Measurements from ENCODE around the gene RFX7.
A peak's percentile ranks its signal among the peaks of the same experiment; 100 is the strongest.

Gene RFX7

GRCh38 chr15:56244811-56245576, 1.3 kb upstream of the RFX7 start:
- peaks cover 33% of the 10 kb centered on the region for H3K4me1 ChIP-seq (ENCODE audit: insufficient read depth, low read length, poor library complexity, severe bottlenecking)
- H3F3A ChIP-seq (ENCODE audit: low read depth): 0 out of 2 replicates have a peak, but pooled peaks cover 4% of the 10 kb centered on the region
- H3K4me2 ChIP-seq (ENCODE audit: low read depth, low read length, poor library complexity, severe bottlenecking): peak overlapping the region; percentile 87
- H2AFZ ChIP-seq (ENCODE audit: low read length): peak overlapping the region; percentile 84; the same call in 1 of the 2 replicates
- peak overlapping the region; percentile 96 for H3K9ac ChIP-seq (ENCODE audit: low read depth, low read length, poor library complexity, severe bottlenecking)
- H3K27me3 ChIP-seq (ENCODE audit: insufficient read depth, low read length, poor library complexity, severe bottlenecking): no peaks in the 10 kb centered on the region
- peaks cover 24% of the 10 kb centered on the region for H4K20me1 ChIP-seq (ENCODE audit: insufficient read depth, low read length, poor library complexity, severe bottlenecking)
- H3K9me3 ChIP-seq (ENCODE audit: insufficient read depth, low read depth, low read length): no peaks in the 10 kb centered on the region
- H3K9me2 ChIP-seq (replicated peaks; ENCODE audit: low read depth, low read length): no peaks in the 10 kb centered on the region
- H3K4me3 ChIP-seq (ENCODE audit: low read length, poor library complexity, severe bottlenecking): peak overlapping the region; percentile 99
- peaks cover 40% of the 10 kb centered on the region for H3K79me2 ChIP-seq (ENCODE audit: insufficient read depth, low read length)
- no peak for TF ChIP-seq CTCF (conservative IDR thresholded peaks at IDR 0.05; ENCODE audit: low read length)
- no peak for TF ChIP-seq EZH2phosphoT487 (IDR thresholded peaks at IDR 0.05; ENCODE audit: borderline replicate concordance)
- no peaks in the 10 kb centered on the region for H3K36me3 ChIP-seq (ENCODE audit: insufficient read depth, low read length)

GRCh38 chr15:56244038-56244810, 545 bp upstream of the RFX7 start:
- H4K20me1 ChIP-seq (ENCODE audit: insufficient read depth, low read length, poor library complexity, severe bottlenecking): peaks cover 32% of the 10 kb centered on the region
- H3K9me2 ChIP-seq (replicated peaks; ENCODE audit: low read depth, low read length): no peaks in the 10 kb centered on the region
- no peaks in the 10 kb centered on the region for H3K27me3 ChIP-seq (ENCODE audit: insufficient read depth, low read length, poor library complexity, severe bottlenecking)
- no peaks in the 10 kb centered on the region for H3K36me3 ChIP-seq (ENCODE audit: insufficient read depth, low read length)
- H3K79me2 ChIP-seq (ENCODE audit: insufficient read depth, low read length): peaks cover 48% of the 10 kb centered on the region
- H3K4me3 ChIP-seq (ENCODE audit: low read length, poor library complexity, severe bottlenecking): peak overlapping the region; percentile 99
- H3K4me2 ChIP-seq (ENCODE audit: low read depth, low read length, poor library complexity, severe bottlenecking): peak overlapping the region; percentile 87
- H3K9ac ChIP-seq (ENCODE audit: low read depth, low read length, poor library complexity, severe bottlenecking): peak overlapping the region; percentile 96
- no peak for TF ChIP-seq CTCF (conservative IDR thresholded peaks at IDR 0.05; ENCODE audit: low read length)
- TF ChIP-seq EZH2phosphoT487 (IDR thresholded peaks at IDR 0.05; ENCODE audit: borderline replicate concordance): no peak
- H3K4me1 ChIP-seq (ENCODE audit: insufficient read depth, low read length, poor library complexity, severe bottlenecking): peaks cover 40% of the 10 kb centered on the region
- peak overlapping the region; percentile 84; the same call in 1 of the 2 replicates for H2AFZ ChIP-seq (ENCODE audit: low read length)
- no peaks in the 10 kb centered on the region for H3K9me3 ChIP-seq (ENCODE audit: insufficient read depth, low read depth, low read length)
- H3F3A ChIP-seq (ENCODE audit: low read depth): 0 out of 2 replicates have a peak, but pooled peaks cover 4% of the 10 kb centered on the region

GRCh38 chr15:56242576-56243162, 1.0 kb downstream of the RFX7 start:
- H3K79me2 ChIP-seq (ENCODE audit: insufficient read depth, low read length): peaks cover 63% of the 10 kb centered on the region
- no peaks in the 10 kb centered on the region for H3K36me3 ChIP-seq (ENCODE audit: insufficient read depth, low read length)
- H2AFZ ChIP-seq (ENCODE audit: low read length): peak overlapping the region; percentile 47; the same call in 1 of the 2 replicates

More at GRCh38 chr15:56242576-56243162, 1.0 kb downstream of the RFX7 start:
- TF ChIP-seq EZH2phosphoT487 (IDR thresholded peaks at IDR 0.05; ENCODE audit: borderline replicate concordance) (no peak), CTCF (conservative IDR thresholded peaks at IDR 0.05; ENCODE audit: low read length) (no peak)
- Histone ChIP-seq H3K27me3 (ENCODE audit: insufficient read depth, low read length, poor library complexity, severe bottlenecking) (no peaks in the 10 kb centered on the region), H3K9me2 (replicated peaks; ENCODE audit: low read depth, low read length) (no peaks in the 10 kb centered on the region), H3K9ac (ENCODE audit: low read depth, low read length, poor library complexity, severe bottlenecking) (peak overlapping the region; percentile 96), H3F3A (ENCODE audit: low read depth) (0 out of 2 replicates have a peak, but pooled peaks cover 4% of the 10 kb centered on the region), H3K4me3 (ENCODE audit: low read length, poor library complexity, severe bottlenecking) (peak overlapping the region; percentile 99), H4K20me1 (ENCODE audit: insufficient read depth, low read length, poor library complexity, severe bottlenecking) (peaks cover 46% of the 10 kb centered on the region), H3K9me3 (ENCODE audit: insufficient read depth, low read depth, low read length) (no peaks in the 10 kb centered on the region), H3K4me2 (ENCODE audit: low read depth, low read length, poor library complexity, severe bottlenecking) (peak overlapping the region; percentile 91), H3K4me1 (ENCODE audit: insufficient read depth, low read length, poor library complexity, severe bottlenecking) (peaks cover 48% of the 10 kb centered on the region)

Data from Loucy (cell line).